HG02623 (cell line): Measurements from ENCODE around the gene LAYN.

Experiments used
- ATAC-seq: cut with Tn5 transposase; IDR thresholded peaks from one replicate; pipeline ENCODE4 v1.9.1; 2021; ENCODE audit warnings: moderate library complexity; ENCODE audit not compliant: unreplicated experiment

The LAYN gene

GRCh38 chr11:111591187-111591960, 50.9 kb downstream of the LAYN start:
- ATAC-seq: no peak

- ATAC-seq: no peak
Measured at GRCh38 chr11:111592491-111592890, 52.0 kb downstream of the LAYN start.

GRCh38 chr11:111596319-111596718, 55.8 kb downstream of the LAYN start:
- ATAC-seq: no peak

GRCh38 chr11:111598148-111598547, 57.6 kb downstream of the LAYN start:
- no peak for ATAC-seq

GRCh38 chr11:111598559-111598958, 58.0 kb downstream of the LAYN start:
- no peak for ATAC-seq

- ATAC-seq: no peak
Measured at GRCh38 chr11:111601636-111601978, 61.1 kb downstream of the LAYN start.

GRCh38 chr11:111601979-111602864, 61.7 kb downstream of the LAYN start, which contains the start of gene SIK2:
Gene SIK2 (plus strand): TSS chr11:111602449. CDS start chr11:111602564, 115 bp downstream.
- peak; percentile 90 for ATAC-seq

GRCh38 chr11:111602865-111603610, 62.5 kb downstream of the LAYN start:
- no peak for ATAC-seq

- ATAC-seq: no peak
Measured at GRCh38 chr11:111603611-111604130, 63.2 kb downstream of the LAYN start.

- no peak for ATAC-seq
Measured at GRCh38 chr11:111604392-111605009, 64.0 kb downstream of the LAYN start.

- no peak for ATAC-seq
Measured at GRCh38 chr11:111605681-111606080, 65.2 kb downstream of the LAYN start.

- ATAC-seq: no peak
Measured at GRCh38 chr11:111606986-111607385, 66.5 kb downstream of the LAYN start.

GRCh38 chr11:111607751-111608150, 67.2 kb downstream of the LAYN start:
- ATAC-seq: no peak
